Measurements from ENCODE around the gene LRP2.

- TF ChIP-seq, protein P1, sequence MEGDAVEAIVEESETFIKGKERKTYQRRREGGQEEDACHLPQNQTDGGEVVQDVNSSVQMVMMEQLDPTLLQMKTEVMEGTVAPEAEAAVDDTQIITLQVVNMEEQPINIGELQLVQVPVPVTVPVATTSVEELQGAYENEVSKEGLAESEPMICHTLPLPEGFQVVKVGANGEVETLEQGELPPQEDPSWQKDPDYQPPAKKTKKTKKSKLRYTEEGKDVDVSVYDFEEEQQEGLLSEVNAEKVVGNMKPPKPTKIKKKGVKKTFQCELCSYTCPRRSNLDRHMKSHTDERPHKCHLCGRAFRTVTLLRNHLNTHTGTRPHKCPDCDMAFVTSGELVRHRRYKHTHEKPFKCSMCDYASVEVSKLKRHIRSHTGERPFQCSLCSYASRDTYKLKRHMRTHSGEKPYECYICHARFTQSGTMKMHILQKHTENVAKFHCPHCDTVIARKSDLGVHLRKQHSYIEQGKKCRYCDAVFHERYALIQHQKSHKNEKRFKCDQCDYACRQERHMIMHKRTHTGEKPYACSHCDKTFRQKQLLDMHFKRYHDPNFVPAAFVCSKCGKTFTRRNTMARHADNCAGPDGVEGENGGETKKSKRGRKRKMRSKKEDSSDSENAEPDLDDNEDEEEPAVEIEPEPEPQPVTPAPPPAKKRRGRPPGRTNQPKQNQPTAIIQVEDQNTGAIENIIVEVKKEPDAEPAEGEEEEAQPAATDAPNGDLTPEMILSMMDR (conservative IDR thresholded peaks at IDR 0.05 in 1 of 2, IDR thresholded peaks at IDR 0.05 in 1 of 2; ENCODE audit: low read depth in 1 of 2, low read length in 2 of 2): peak in 1 of 2 donors; percentile 14
- TF ChIP-seq EZH2 (IDR thresholded peaks at IDR 0.05; ENCODE audit: low read length, missing control alignments): no peak
These were observed 35.4 kb upstream of the LRP2 start for GRCh38 chr2:169397697-169398096.
